Stomach (tissue), 4 donors: ENCODE results near the gene CHRNA1.

Experiments used
- CTCF ChIP-seq, 7 experiments: fragments of 450-650 bp in 4 of 7; fragments of 200-600 bp in 3 of 7; sonication (generic) in 3 of 7; IDR thresholded peaks; one replicate each; pipeline ENCODE4 v1.5.1; 2016 to 2019; ENCODE audit warnings: antibody characterized with exemption in 7 of 7, control low read depth in 2 of 7, mild to moderate bottlenecking in 1 of 7
- POLR2A ChIP-seq, 4 donors: fragments of 450-650 bp; IDR thresholded peaks; one replicate each; pipeline ENCODE4 v1.6.1; 2016; ENCODE audit warnings: antibody characterized with exemption in 4 of 4, control low read depth in 2 of 4, mild to moderate bottlenecking in 1 of 4, moderate library complexity in 1 of 4
- POLR2AphosphoS5 ChIP-seq, 3 donors: sonication (generic); formaldehyde crosslinking; IDR thresholded peaks; one replicate each; pipeline ENCODE4 v1.6.1; 2016; ENCODE audit warnings: antibody characterized with exemption in 3 of 3

- TF ChIP-seq POLR2AphosphoS5 (IDR thresholded peaks at IDR 0.05) (no peak), POLR2A (IDR thresholded peaks at IDR 0.05) (no peak), CTCF (IDR thresholded peaks at IDR 0.05) (no peak)
Observed at GRCh38 chr2:174713686-174714085, 50.6 kb downstream of the CHRNA1 start.
